PFSK-1 (cell line): ENCODE results near the gene NISCH.

Experiments used
- FOXP2 ChIP-seq: optimal IDR thresholded peaks from 2 replicates; pipeline ENCODE3; 2011; ENCODE audit warnings: borderline replicate concordance, control low read depth, inconsistent platforms; ENCODE audit not compliant: insufficient read depth; ENCODE audit errors: extremely low read length, extremely low read depth
- POLR2AphosphoS5 ChIP-seq: IDR thresholded peaks from 2 replicates; pipeline ENCODE4 v1.6.1; 2012; ENCODE audit warnings: low read depth, mild to moderate bottlenecking, control low read depth, low read length, moderate library complexity
- SIN3A ChIP-seq: IDR thresholded peaks from 2 replicates; pipeline ENCODE4 v1.6.1; 2012; ENCODE audit warnings: mild to moderate bottlenecking, low read length, moderate library complexity, borderline replicate concordance; ENCODE audit not compliant: insufficient read depth
- TAF1 ChIP-seq: IDR thresholded peaks from 2 replicates; pipeline ENCODE4 v1.6.1; 2012; ENCODE audit warnings: low read length, control low read depth, borderline replicate concordance; ENCODE audit not compliant: insufficient read depth
- TF ChIP-seq, protein P1 (sequence below), 2 experiments: IDR thresholded peaks; 2 replicates each; pipeline versions ENCODE4 v1.6.1 to v1.8.0; 2011 to 2012; ENCODE audit warnings: low read depth in 2 of 2, low read length in 2 of 2, control low read depth in 1 of 2, inconsistent platforms in 1 of 2, mild to moderate bottlenecking in 1 of 2, moderate library complexity in 1 of 2; ENCODE audit not compliant: insufficient read depth in 1 of 2

DNA sequence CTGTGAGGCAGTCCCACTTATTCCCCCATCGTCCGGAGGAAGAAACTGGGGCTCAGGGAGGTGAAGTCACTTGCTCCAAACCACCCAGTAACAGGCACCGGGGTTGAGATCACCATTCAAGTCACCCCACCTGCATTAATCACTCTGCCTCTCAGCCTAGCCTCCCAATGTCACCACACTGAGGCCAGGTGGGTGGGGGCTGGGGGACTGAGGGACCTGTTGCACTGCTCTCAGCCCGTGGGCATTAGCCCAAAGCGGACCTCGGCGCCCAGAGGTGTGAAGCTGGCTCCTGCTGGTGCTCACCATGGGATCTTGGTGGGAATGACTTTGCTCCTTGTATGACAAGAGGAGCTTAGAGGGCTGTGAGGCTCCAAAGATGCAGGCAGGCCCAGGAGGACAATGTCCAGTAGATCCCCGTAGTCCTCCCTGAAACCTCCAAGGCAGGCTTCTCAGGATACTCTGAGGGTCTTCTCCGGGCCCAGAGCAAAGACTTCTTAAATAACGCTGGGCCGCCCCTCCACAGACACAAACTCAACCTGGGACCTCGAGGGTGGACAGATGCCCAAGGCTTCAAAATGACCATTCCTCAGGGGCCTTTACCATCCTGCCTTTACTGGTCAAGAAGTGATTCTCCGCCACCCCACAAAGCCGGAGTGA, 76.6 kb downstream of the NISCH start:
- TF ChIP-seq, protein P1, sequence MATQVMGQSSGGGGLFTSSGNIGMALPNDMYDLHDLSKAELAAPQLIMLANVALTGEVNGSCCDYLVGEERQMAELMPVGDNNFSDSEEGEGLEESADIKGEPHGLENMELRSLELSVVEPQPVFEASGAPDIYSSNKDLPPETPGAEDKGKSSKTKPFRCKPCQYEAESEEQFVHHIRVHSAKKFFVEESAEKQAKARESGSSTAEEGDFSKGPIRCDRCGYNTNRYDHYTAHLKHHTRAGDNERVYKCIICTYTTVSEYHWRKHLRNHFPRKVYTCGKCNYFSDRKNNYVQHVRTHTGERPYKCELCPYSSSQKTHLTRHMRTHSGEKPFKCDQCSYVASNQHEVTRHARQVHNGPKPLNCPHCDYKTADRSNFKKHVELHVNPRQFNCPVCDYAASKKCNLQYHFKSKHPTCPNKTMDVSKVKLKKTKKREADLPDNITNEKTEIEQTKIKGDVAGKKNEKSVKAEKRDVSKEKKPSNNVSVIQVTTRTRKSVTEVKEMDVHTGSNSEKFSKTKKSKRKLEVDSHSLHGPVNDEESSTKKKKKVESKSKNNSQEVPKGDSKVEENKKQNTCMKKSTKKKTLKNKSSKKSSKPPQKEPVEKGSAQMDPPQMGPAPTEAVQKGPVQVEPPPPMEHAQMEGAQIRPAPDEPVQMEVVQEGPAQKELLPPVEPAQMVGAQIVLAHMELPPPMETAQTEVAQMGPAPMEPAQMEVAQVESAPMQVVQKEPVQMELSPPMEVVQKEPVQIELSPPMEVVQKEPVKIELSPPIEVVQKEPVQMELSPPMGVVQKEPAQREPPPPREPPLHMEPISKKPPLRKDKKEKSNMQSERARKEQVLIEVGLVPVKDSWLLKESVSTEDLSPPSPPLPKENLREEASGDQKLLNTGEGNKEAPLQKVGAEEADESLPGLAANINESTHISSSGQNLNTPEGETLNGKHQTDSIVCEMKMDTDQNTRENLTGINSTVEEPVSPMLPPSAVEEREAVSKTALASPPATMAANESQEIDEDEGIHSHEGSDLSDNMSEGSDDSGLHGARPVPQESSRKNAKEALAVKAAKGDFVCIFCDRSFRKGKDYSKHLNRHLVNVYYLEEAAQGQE (IDR thresholded peaks at IDR 0.05; ENCODE audit: insufficient read depth in 1 of 2, low read depth in 2 of 2, low read length in 2 of 2) = no peak
- TF ChIP-seq POLR2AphosphoS5 (no peak), SIN3A (no peak), TAF1 (no peak), FOXP2 (no peak)
